HUES6 (cell line): ENCODE data around the gene PTPRU.

Experiments used
- H3K27ac ChIP-seq: 2 replicates; pipeline ENCODE4 v1.7.0; 2013; ENCODE audit warnings: low read depth, mild to moderate bottlenecking, low read length, inconsistent platforms
- H3K27me3 ChIP-seq: 2 replicates; pipeline ENCODE4 v1.6.1; 2013; ENCODE audit warnings: low read length; ENCODE audit not compliant: control insufficient read depth, insufficient read depth
- H3K36me3 ChIP-seq: 2 replicates; pipeline ENCODE4 v1.6.1; 2013; ENCODE audit warnings: low read length; ENCODE audit not compliant: control insufficient read depth, insufficient read depth
- H3K4me1 ChIP-seq: 2 replicates; pipeline ENCODE4 v1.6.1; 2013; ENCODE audit warnings: low read length; ENCODE audit not compliant: control insufficient read depth, insufficient read depth
- H3K4me3 ChIP-seq: 2 replicates; pipeline ENCODE4 v1.5.1; 2013; ENCODE audit warnings: low read depth, low read length
- H3K9ac ChIP-seq: one replicate; pipeline ENCODE4 v1.6.1; 2013; ENCODE audit warnings: mild to moderate bottlenecking, low read length
- H3K9me3 ChIP-seq: 2 replicates; pipeline ENCODE4 v1.6.1; 2013; ENCODE audit warnings: low read depth, low read length; ENCODE audit not compliant: control insufficient read depth, insufficient read depth

PTPRU gene

DNA sequence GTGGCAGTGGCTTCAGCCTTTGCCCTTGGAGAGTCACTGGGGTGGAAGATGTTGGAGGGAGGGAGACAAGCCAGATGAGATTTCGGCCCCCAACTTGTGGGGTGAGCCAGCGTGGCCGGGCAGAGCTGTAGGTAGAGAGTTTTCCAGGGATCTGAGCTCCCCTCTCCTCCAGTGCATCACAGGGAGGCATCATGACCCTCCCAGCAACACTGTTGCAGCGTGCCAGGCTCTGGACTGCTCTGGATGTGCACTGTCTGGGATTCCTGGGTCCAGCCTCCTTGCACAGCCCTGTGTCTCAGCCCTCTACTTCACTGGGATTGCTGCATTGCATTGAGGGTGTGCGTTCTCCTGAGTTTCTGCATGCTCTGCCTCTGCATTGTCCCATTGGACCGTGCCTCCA, 8.9 kb downstream of the PTPRU start:
- no peaks in the 10 kb centered on the region for H3K27me3 ChIP-seq

GRCh38 chr1:29245876-29246275, 9.6 kb downstream of the PTPRU start:
- Histone ChIP-seq H3K9me3 (no peaks in the 10 kb centered on the region), H3K27me3 (no peaks in the 10 kb centered on the region), H3K27ac (no peak overlapping the region), H3K9ac (no peak overlapping the region), H3K4me1 (peaks cover 48% of the 10 kb centered on the region), H3K4me3 (no peak overlapping the region), H3K36me3 (no peaks in the 10 kb centered on the region)

More for the DNA sequence above, 8.9 kb downstream of the PTPRU start:
- Histone ChIP-seq H3K36me3 (no peaks in the 10 kb centered on the region), H3K9me3 (no peaks in the 10 kb centered on the region), H3K4me1 (peaks cover 44% of the 10 kb centered on the region), H3K4me3 (no peak overlapping the region), H3K9ac (no peak overlapping the region), H3K27ac (no peak overlapping the region)

DNA sequence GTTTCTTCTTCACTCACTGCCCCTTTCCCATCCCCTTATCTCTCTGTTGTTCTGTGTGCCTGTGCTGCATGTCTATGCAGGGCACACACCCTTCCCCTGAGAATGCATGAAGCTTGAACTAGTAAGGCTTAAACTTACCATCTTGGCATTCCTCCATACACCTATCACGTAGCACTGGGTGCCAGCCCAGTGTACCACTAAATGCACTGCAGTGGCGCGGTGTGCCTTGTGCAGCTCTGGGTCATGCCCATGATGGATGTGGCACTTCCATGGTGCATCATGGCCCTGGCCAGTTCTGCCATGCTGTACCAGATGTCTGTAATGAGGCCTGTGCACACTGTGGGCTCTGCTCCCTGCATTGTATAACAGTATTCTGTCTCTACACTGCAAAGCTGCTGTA, 10.7 kb downstream of the PTPRU start:
- H3K4me3 ChIP-seq = no peak overlapping the region
- no peak overlapping the region for H3K27ac ChIP-seq
- no peaks in the 10 kb centered on the region for H3K27me3 ChIP-seq
- H3K9ac ChIP-seq = no peak overlapping the region
- no peaks in the 10 kb centered on the region for H3K36me3 ChIP-seq
- peaks cover 45% of the 10 kb centered on the region for H3K4me1 ChIP-seq
- no peaks in the 10 kb centered on the region for H3K9me3 ChIP-seq

- Histone ChIP-seq H3K4me1 (peaks cover 45% of the 10 kb centered on the region), H3K27me3 (no peaks in the 10 kb centered on the region), H3K9me3 (no peaks in the 10 kb centered on the region), H3K4me3 (no peak overlapping the region), H3K36me3 (no peaks in the 10 kb centered on the region), H3K27ac (no peak overlapping the region), H3K9ac (no peak overlapping the region)
Observed at GRCh38 chr1:29247571-29248273, 11.4 kb downstream of the PTPRU start.

DNA sequence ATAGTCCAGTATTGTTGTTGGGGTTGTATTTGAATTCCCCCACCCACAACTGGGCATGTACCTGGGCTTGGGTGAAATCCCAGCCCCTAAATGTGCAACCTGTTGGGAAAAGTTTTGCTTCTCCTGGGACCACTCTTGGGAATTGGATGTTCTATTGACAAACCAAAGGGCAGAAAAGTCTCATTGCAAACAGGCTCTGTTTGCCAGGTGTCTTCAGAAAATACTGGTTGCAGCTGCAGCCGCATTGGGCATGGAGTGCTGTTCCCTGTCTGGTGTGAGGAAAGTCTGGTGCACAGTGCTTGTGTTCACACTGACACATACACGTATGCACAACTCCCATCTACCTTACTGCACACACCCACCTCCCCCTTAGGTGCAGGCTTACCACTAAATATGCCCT, 12.1 kb downstream of the PTPRU start:
- H3K9me3 ChIP-seq = no peaks in the 10 kb centered on the region
- H3K27ac ChIP-seq = no peak overlapping the region
- no peaks in the 10 kb centered on the region for H3K27me3 ChIP-seq
- no peaks in the 10 kb centered on the region for H3K36me3 ChIP-seq
- H3K4me1 ChIP-seq = peaks cover 41% of the 10 kb centered on the region
- no peak overlapping the region for H3K9ac ChIP-seq
- no peak overlapping the region for H3K4me3 ChIP-seq

GRCh38 chr1:29249170-29249691, 12.9 kb downstream of the PTPRU start:
- Histone ChIP-seq H3K4me1 (peaks cover 34% of the 10 kb centered on the region), H3K9me3 (no peaks in the 10 kb centered on the region), H3K9ac (peak overlapping the region; percentile 69), H3K36me3 (no peaks in the 10 kb centered on the region), H3K4me3 (peak overlapping the region; percentile 42), H3K27ac (peak overlapping the region; percentile 75), H3K27me3 (no peaks in the 10 kb centered on the region)

- no peaks in the 10 kb centered on the region for H3K36me3 ChIP-seq
- peak overlapping the region; percentile 75 for H3K27ac ChIP-seq
- no peaks in the 10 kb centered on the region for H3K27me3 ChIP-seq
- no peak overlapping the region for H3K4me3 ChIP-seq
- H3K4me1 ChIP-seq = peaks cover 34% of the 10 kb centered on the region
- H3K9ac ChIP-seq = peak overlapping the region; percentile 69
- no peaks in the 10 kb centered on the region for H3K9me3 ChIP-seq
Observed at GRCh38 chr1:29249951-29250581, 13.7 kb downstream of the PTPRU start.

GRCh38 chr1:29251164-29252124, 15.1 kb downstream of the PTPRU start:
- peaks cover 41% of the 10 kb centered on the region for H3K4me1 ChIP-seq
- H3K36me3 ChIP-seq = no peaks in the 10 kb centered on the region
- no peaks in the 10 kb centered on the region for H3K9me3 ChIP-seq

DNA sequence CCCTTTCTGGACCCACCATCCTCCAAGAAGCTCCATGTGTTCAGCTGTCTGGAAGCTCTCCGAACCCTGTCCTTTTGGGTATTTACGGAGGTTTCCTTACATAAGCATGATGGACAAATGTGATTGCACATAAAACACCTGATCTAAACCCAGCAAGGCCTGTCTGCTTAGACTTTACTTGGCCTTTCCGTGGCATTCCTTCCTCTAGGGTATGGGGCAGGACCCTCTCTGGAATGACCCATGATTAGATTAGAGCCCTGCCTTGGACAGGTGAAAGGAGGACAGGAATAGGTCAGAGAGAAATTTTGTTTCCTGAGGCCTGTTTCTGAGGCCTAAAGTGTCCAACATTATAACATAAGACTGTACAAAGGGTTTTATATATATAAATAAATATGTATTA, 16.9 kb downstream of the PTPRU start:
- no peak overlapping the region for H3K9ac ChIP-seq
- no peak overlapping the region for H3K4me3 ChIP-seq
- H3K9me3 ChIP-seq = no peaks in the 10 kb centered on the region
- no peak overlapping the region for H3K27ac ChIP-seq
- no peaks in the 10 kb centered on the region for H3K36me3 ChIP-seq
- peaks cover 48% of the 10 kb centered on the region for H3K4me1 ChIP-seq
- H3K27me3 ChIP-seq = peaks cover 1% of the 10 kb centered on the region

More at GRCh38 chr1:29251164-29252124, 15.1 kb downstream of the PTPRU start:
- H3K27ac ChIP-seq = no peak overlapping the region
- no peak overlapping the region for H3K9ac ChIP-seq
- no peak overlapping the region for H3K4me3 ChIP-seq
- no peaks in the 10 kb centered on the region for H3K27me3 ChIP-seq

DNA sequence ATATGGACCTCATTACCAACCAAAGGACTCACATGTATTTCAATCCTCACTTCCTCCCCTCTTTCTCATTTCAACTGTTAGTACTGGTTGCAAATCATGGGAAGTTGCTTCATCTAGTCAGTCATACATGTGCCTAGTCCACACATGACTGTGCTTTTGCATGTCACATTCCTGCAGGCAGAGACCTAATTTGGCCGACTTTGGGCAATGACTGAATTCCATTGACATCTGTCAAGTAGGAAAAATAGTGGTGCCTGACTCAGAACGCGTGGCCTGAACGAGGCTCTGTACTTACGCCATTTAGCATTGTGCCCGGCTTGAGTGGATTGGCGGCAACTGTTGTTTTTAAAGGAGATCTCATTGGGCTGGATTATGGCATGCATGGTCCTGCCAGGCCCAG, 18.0 kb downstream of the PTPRU start:
- H3K4me1 ChIP-seq = peaks cover 48% of the 10 kb centered on the region
- no peaks in the 10 kb centered on the region for H3K36me3 ChIP-seq
- no peak overlapping the region for H3K27ac ChIP-seq
- no peaks in the 10 kb centered on the region for H3K9me3 ChIP-seq
- peaks cover 12% of the 10 kb centered on the region for H3K27me3 ChIP-seq
- H3K9ac ChIP-seq = no peak overlapping the region
- no peak overlapping the region for H3K4me3 ChIP-seq
